Ramos (cell line): ENCODE data around the gene NPAS3.

ENCODE experiments used
- in situ Hi-C: fragments of 300-500 bp; cut with MboI; formaldehyde crosslinking; loops from one replicate; pipeline ENCODE4 v1.14.3; 2022; ENCODE audit warnings: low sequenced_read_pairs; ENCODE audit not compliant: unreplicated experiment

Gene NPAS3

GRCh38 chr14:33150666-33151428 is 212.2 kb downstream of the NPAS3 start:
- in situ Hi-C loops: no loop called here

DNA sequence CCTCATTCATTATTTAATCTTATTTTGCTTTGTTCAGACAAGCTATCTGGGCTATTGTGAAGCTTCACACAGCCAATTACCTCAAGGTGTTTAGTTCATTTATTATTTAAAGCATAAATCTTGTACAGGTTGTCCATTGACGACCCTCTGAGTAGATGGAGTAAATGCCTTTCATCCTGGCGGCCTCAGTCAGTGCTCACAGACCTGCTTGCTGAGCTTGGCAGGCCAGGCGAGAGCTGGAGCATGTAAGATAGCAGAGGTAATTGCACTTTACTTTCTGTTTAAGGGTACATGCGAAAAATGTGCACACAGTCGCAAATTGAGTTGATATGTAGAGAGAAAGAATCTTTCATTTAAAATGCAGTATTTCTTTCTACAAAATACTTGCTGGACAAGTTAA is 224.4 kb downstream of the NPAS3 start:
- in situ Hi-C loops: no loop called here

DNA sequence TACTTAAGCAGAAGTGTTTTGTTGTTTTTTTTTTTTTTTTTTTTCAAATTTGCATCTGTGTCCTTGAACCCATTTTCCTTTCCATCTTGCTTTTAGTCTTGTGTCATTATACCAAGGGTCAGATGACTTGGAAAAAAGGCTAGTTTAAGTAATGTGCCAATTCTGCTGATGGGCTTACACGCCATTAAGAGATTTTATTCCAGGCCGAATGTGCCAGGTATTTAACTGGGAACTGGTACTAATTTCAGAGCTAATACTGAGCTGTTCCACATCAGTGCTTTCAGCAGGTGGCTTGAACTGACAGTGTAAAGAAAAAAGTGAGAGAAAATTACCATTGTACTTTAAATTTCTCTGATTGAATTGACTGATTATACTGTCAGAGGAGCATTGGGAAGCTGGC is 224.9 kb downstream of the NPAS3 start:
- in situ Hi-C loops: no loop called here

- in situ Hi-C loops: no loop called here
These were observed 226.7 kb downstream of the NPAS3 start for GRCh38 chr14:33165144-33165925.

- in situ Hi-C loops: no loop called here
These were observed 227.2 kb downstream of the NPAS3 start for GRCh38 chr14:33165926-33166289.

- in situ Hi-C loops: no loop called here
These were observed 237.3 kb downstream of the NPAS3 start for GRCh38 chr14:33175951-33176350.

GRCh38 chr14:33184587-33184986 is 245.9 kb downstream of the NPAS3 start:
- in situ Hi-C loops: no loop called here

DNA sequence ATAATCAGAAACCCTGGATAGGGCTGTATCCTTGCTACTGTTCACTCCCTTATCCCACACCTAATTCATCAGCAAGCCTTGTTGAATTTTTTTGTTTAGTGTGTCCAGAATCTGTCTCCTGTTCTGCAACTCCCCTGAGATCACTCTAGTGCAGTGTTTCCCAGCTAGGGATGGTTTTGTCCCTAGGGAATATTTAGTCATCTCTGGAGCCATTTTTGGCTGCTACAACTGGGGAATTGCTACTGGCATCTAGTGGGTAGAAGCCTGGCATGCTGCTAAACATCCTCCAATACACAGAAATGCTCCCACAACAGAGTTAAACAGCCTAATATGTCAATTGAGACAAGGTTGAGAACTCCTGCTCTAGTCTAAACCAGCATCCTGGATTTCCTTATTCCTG is 248.0 kb downstream of the NPAS3 start:
- in situ Hi-C loops: no loop called here

DNA sequence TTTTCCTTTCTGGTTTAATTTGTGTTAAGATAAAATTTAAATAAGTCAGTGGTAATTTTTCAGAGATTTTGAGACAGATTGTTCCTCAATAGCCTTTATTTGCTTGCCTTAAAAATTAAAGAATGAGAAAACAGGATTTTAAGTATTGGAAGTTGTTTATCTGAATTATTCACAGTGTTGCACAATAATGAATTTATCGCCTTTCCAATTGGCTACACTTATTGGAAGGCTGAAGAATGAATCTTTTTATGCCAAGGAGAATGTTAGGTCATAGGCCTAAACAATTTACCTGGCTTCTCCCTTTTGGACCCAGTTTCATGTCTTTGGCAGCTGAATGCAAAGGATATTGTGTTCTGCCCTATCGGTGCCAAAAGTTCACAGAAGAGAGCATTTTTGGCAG is 250.2 kb downstream of the NPAS3 start:
- in situ Hi-C loops: no loop called here

GRCh38 chr14:33191855-33192254 is 253.2 kb downstream of the NPAS3 start:
- in situ Hi-C loops: no loop called here

- in situ Hi-C loops: no loop called here
These were observed 255.9 kb downstream of the NPAS3 start for GRCh38 chr14:33194551-33194950.

GRCh38 chr14:33198684-33199083 is 260.0 kb downstream of the NPAS3 start:
- in situ Hi-C loops: no loop called here

GRCh38 chr14:33201116-33201515 is 262.4 kb downstream of the NPAS3 start:
- in situ Hi-C loops: no loop called here

DNA sequence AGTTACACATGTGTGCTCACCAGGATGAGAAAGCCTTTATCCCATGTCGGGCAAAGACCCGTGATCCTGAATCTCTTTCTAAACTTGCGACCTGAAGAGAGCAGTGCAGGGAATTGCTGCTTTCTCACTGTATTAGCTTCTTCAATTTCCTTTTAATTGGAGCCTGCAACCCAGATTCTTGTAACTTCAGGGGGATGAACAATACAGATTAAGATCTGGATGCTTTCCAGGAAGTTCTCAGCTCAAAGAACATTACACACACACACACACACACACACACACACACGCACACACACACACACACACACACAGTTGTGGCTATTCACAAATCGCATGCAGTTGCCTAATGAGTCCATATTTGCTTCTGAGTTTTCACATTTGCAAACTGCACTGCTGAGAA is 268.3 kb downstream of the NPAS3 start:
- in situ Hi-C loops: no loop called here

GRCh38 chr14:33207467-33208017 is 268.9 kb downstream of the NPAS3 start:
- in situ Hi-C loops: no loop called here

- in situ Hi-C loops: no loop called here
These were observed 271.6 kb downstream of the NPAS3 start for GRCh38 chr14:33210311-33210710.

GRCh38 chr14:33218026-33218425 is 279.3 kb downstream of the NPAS3 start:
- in situ Hi-C loops: no loop called here

- in situ Hi-C loops: no loop called here
These were observed 281.3 kb downstream of the NPAS3 start for GRCh38 chr14:33219957-33220356.

GRCh38 chr14:33229269-33229929 is 290.7 kb downstream of the NPAS3 start:
- in situ Hi-C loops: no loop called here

DNA sequence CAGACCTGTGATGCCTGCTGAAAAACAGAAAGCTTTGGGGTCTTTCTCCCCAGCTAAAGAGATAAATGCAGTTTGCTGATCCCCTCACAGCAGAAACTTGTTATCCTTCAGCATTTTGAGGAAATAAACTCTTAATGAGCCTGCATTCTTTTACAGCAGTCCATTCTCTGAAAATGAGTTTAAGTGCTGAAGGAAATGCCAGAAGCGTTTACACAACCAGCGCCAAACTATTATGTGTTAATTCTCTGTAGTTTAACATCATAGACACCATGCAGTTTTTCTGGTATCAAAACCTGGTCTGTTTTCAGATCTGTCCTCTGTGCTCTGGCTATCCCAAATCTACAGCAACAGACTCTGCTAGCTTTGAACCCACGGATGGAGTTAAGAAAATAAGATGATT is 291.3 kb downstream of the NPAS3 start:
- in situ Hi-C loops: no loop called here

DNA sequence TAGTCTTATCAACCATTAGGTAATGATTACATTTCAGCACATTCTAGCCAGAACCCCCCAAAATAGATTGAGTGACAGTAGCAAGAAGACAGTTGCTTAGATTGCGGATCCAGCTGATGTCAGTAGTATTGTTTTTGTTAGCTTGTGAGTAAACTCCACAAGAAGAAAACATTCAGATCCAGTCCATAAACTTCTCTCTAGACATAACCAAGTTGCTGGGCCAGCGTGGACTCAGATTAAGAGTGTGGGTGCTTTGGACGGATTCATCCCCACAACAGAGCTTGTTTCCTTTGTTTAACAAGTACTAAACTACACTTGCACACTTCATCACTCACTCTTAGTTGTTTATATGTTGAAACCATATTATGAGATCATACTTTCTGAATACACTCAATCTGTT is 293.4 kb downstream of the NPAS3 start:
- in situ Hi-C loops: no loop called here
